GM12801 (cell line): Measurements from ENCODE around the gene SLC25A26.

Experiments used
- CTCF ChIP-seq: IDR thresholded peaks from one replicate; pipeline ENCODE4 v1.5.1; 2011; ENCODE audit warnings: control low read depth; ENCODE audit not compliant: insufficient read length; ENCODE audit errors: extremely low read depth

The SLC25A26 gene

GRCh38 chr3:66227915-66228314 lies 7.1 kb downstream of the SLC25A26 start:
- no peak for TF ChIP-seq CTCF

- TF ChIP-seq CTCF, result no peak
Observed at GRCh38 chr3:66228707-66229106, 7.9 kb downstream of the SLC25A26 start.

- no peak for TF ChIP-seq CTCF
Observed at GRCh38 chr3:66229931-66230330, 9.1 kb downstream of the SLC25A26 start.

- TF ChIP-seq CTCF, result no peak
Observed at GRCh38 chr3:66233033-66233432, 12.2 kb downstream of the SLC25A26 start.

GRCh38 chr3:66236281-66236680 lies 15.5 kb downstream of the SLC25A26 start:
- TF ChIP-seq CTCF, result no peak

DNA sequence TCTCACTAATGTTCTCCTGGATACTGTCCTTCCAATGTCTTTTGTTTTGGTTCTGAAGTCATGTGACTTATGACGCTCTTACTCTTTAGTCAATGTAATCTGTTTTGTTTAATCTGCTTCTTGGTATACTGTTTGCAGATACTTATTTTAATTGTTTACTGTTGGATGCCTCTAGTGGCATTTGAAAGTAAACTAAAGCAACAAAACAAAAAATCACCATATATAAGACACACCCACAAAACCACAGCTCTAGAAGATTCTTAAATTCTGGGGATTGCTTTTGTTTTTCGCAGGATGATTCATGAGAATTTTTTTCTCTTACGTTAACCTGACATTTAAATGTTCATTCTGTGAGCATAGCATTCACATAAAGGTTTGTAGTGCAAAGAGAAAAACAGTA lies 16.8 kb downstream of the SLC25A26 start:
- no peak for TF ChIP-seq CTCF

- TF ChIP-seq CTCF, result no peak
Observed at GRCh38 chr3:66239513-66240123, 18.8 kb downstream of the SLC25A26 start.
